ENCODE measurements around the gene DUSP8.
A peak's percentile ranks its signal among the peaks of the same experiment; 100 is the strongest.
"Not testable (repeated sequence)": the region's sequence is repeated elsewhere in the genome, so short reads cannot be mapped to it uniquely, and the experiment has no call there.

DUSP8 gene

GRCh38 chr11:1584661-1585370, 12.7 kb upstream of the DUSP8 start, which contains the start of gene KRTAP5-1:
TSS of gene KRTAP5-1 (minus strand) at chr11:1585283. CDS start at chr11:1585249, 34 bp downstream.
- DNase-seq = not testable (repeated sequence)

GRCh38 chr11:1582909-1583308, 10.8 kb upstream of the DUSP8 start:
- not testable (repeated sequence) for DNase-seq

- no peak for DNase-seq
Observed at GRCh38 chr11:1581976-1582375, 9.9 kb upstream of the DUSP8 start.

- no peak for DNase-seq
Observed at GRCh38 chr11:1576825-1577224, 4.8 kb upstream of the DUSP8 start.

GRCh38 chr11:1575756-1576155, 3.7 kb upstream of the DUSP8 start:
- DNase-seq = not testable (repeated sequence)

- DNase-seq = no peak
Observed at GRCh38 chr11:1574933-1575242, 2.8 kb upstream of the DUSP8 start.

GRCh38 chr11:1574238-1574932, 2.3 kb upstream of the DUSP8 start:
- peak; percentile 55 for DNase-seq

GRCh38 chr11:1573903-1574237, 1.8 kb upstream of the DUSP8 start:
- DNase-seq = peak; percentile 60

GRCh38 chr11:1573077-1573902, 1.2 kb upstream of the DUSP8 start:
- no peak for DNase-seq

GRCh38 chr11:1571760-1572196, 293 bp downstream of the DUSP8 start:
- no peak for DNase-seq

GRCh38 chr11:1570896-1571759, 943 bp downstream of the DUSP8 start:
- DNase-seq = no peak

GRCh38 chr11:1570531-1570895, 1.6 kb downstream of the DUSP8 start:
- DNase-seq = no peak

- DNase-seq = no peak
Observed at GRCh38 chr11:1570001-1570453, 2.0 kb downstream of the DUSP8 start.

- no peak for DNase-seq
Observed at GRCh38 chr11:1569251-1569780, 2.8 kb downstream of the DUSP8 start.

- no peak for DNase-seq
Observed at GRCh38 chr11:1568441-1568911, 3.6 kb downstream of the DUSP8 start.

- DNase-seq = no peak
Observed at GRCh38 chr11:1567721-1568100, 4.4 kb downstream of the DUSP8 start.

- no peak for DNase-seq
Observed at GRCh38 chr11:1567052-1567720, 4.9 kb downstream of the DUSP8 start.

GRCh38 chr11:1566381-1567051, 5.6 kb downstream of the DUSP8 start:
- no peak for DNase-seq

GRCh38 chr11:1565904-1566247, 6.2 kb downstream of the DUSP8 start:
- DNase-seq = no peak

GRCh38 chr11:1565173-1565903, 6.7 kb downstream of the DUSP8 start:
- no peak for DNase-seq
